Panc1 (cell line): ENCODE data around the gene KNDC1. TPM values are rescaled to one million over a fixed set of nuclear protein-coding genes. Genes with fewer than 3 reads are reported as not detected.

Source experiments
- ATAC-seq: fragments of 200-7000 bp; cut with Tn5 transposase; 2 replicates; pipeline ENCODE4 v1.9.1; 2020; ENCODE audit warnings: mild to moderate bottlenecking, moderate library complexity
- BruUV-seq: library from RNA; stranded (reverse); fragments of 400-500 nt; replicated peaks from 2 replicates; lab custom pipeline; 2021; lab: Mats Ljungman, UMichigan
- CTCF ChIA-PET: fragments of 300-600 bp; sonication (Branson Sonifier 250); formaldehyde crosslinking; loops from one replicate; lab custom pipeline; 2022; ENCODE audit warnings: antibody characterized with exemption; lab: Charles Lee
- POLR2A ChIA-PET: fragments of 300-600 bp; sonication (Branson Sonifier 250); formaldehyde crosslinking; loops from one replicate; lab custom pipeline; 2022; ENCODE audit warnings: antibody characterized with exemption; lab: Charles Lee
- DNase-seq: peaks from one replicate; pipeline ENCODE4 v3.0.0-alpha.2; 2010; ENCODE audit warnings: low read depth, low spot score
- H3K27ac ChIP-seq: 2 replicates; pipeline ENCODE4 v1.5.1; 2011; ENCODE audit warnings: mild to moderate bottlenecking, low read length, inconsistent platforms
- H3K27me3 ChIP-seq: fragments of 200-500 bp; sonication (Bioruptor generic); 2 replicates; pipeline ENCODE4 v1.6.0; 2014; ENCODE audit warnings: low read length, inconsistent platforms; ENCODE audit not compliant: control insufficient read depth, insufficient read depth
- H3K36me3 ChIP-seq: fragments of 200-500 bp; sonication (Bioruptor generic); 2 replicates; pipeline ENCODE4 v1.5.1; 2014; ENCODE audit warnings: inconsistent platforms, mild to moderate bottlenecking, low read length, moderate library complexity; ENCODE audit not compliant: control insufficient read depth, insufficient read depth
- H3K4me1 ChIP-seq: 2 replicates; pipeline ENCODE4 v1.5.1; 2011; ENCODE audit warnings: inconsistent platforms, mild to moderate bottlenecking, low read length, moderate library complexity; ENCODE audit not compliant: control insufficient read depth, insufficient read depth
- H3K4me3 ChIP-seq, 2 experiments: 2 replicates each; pipeline ENCODE4 v1.5.1; 2011 to 2012; ENCODE audit warnings: low read depth in 2 of 2, low read length in 2 of 2, mild to moderate bottlenecking in 2 of 2, inconsistent platforms in 1 of 2, moderate library complexity in 1 of 2
- H3K9me3 ChIP-seq: fragments of 200-500 bp; sonication (Bioruptor generic); 2 replicates; pipeline ENCODE4 v1.5.1; 2014; ENCODE audit warnings: low read depth, mild to moderate bottlenecking, inconsistent platforms, low read length, moderate library complexity; ENCODE audit not compliant: control insufficient read depth, insufficient read depth
- POLR2AphosphoS5 ChIP-seq: IDR thresholded peaks from 2 replicates; pipeline ENCODE4 v1.6.1; 2012; ENCODE audit warnings: mild to moderate bottlenecking, low read depth, low read length, moderate library complexity
- SIN3A ChIP-seq: IDR thresholded peaks from 2 replicates; pipeline ENCODE4 v1.6.1; 2012; ENCODE audit warnings: low read depth, mild to moderate bottlenecking, low read length, moderate library complexity, borderline replicate concordance; ENCODE audit not compliant: insufficient read depth
- TCF7L2 ChIP-seq: IDR thresholded peaks from 2 replicates; pipeline ENCODE4 v1.6.1; 2011; ENCODE audit warnings: mild to moderate bottlenecking, low read depth, low read length, inconsistent platforms
- in situ Hi-C: cut with HindIII; loops from 2 replicates; pipeline ENCODE4 v1.10.0; 2016; ENCODE audit warnings: low sequenced_read_pairs, low pct_unique_long_range_greater_than_20kb
- intact Hi-C: fragments of 100-400 bp; cut with micrococcal nuclease; formaldehyde crosslinking; loops from one replicate; pipeline ENCODE4 v1.10.0; 2022; ENCODE audit not compliant: unreplicated experiment
- total RNA-seq: library from RNA; stranded (reverse); gene quantifications from one replicate; pipeline ENCODE4 v1.2.1, GENCODE V29; 2021; ENCODE audit not compliant: unreplicated experiment
- TF ChIP-seq, protein P1 (sequence below): fragments of 450-650 bp; IDR thresholded peaks from 2 replicates; pipeline ENCODE4 v1.5.1; 2017; ENCODE audit warnings: mild to moderate bottlenecking
- TF ChIP-seq, protein P2 (sequence below), 2 experiments: IDR thresholded peaks; 2 replicates each; pipeline ENCODE4 v1.6.1; 2011 to 2012; ENCODE audit warnings: low read depth in 2 of 2, control low read depth in 1 of 2, low read length in 1 of 2, mild to moderate bottlenecking in 1 of 2, moderate library complexity in 1 of 2; ENCODE audit not compliant: insufficient read depth in 1 of 2

The KNDC1 gene
- total RNA-seq, 1 experiment from 2014 or later = 2.6 TPM

DNA sequence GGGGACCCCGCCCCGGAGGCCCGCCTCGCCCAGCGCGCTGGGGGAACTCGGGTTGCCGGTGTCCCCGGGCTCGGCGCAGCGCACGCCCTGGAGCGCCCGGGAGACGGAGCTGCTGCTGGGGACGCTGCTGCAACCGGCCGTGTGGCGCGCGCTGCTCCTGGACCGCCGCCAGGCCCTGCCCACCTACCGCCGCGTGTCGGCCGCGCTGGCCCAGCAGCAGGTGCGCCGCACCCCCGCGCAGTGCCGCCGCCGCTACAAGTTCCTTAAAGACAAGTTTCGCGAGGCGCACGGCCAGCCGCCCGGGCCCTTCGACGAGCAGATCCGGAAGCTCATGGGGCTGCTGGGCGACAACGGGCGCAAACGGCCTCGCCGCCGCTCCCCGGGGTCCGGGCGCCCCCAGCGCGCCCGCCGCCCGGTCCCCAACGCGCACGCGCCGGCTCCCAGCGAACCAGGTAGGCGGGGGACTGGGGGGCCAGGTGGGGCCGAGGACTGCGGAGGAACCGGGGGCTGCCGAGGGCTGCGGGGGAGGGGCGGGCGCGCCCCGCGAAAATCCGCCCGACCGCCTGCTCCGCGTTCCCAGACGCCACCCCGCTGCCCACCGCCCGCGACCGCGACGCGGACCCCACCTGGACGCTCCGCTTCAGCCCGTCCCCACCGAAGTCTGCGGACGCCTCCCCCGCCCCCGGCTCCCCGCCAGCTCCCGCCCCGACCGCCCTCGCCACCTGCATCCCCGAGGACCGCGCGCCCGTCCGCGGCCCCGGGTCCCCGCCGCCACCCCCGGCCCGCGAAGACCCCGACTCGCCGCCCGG lies 70.6 kb downstream of the KNDC1 start:
- Histone ChIP-seq H3K36me3 (no peaks in the 10 kb centered on the region), H3K9me3 (no peaks in the 10 kb centered on the region), H3K27ac (no peak overlapping the region), H3K4me3 (no peak overlapping the region), H3K27me3 (peaks cover 3% of the 10 kb centered on the region; the same call in 1 of the 2 replicates), H3K4me1 (no peaks in the 10 kb centered on the region)
- TF ChIP-seq, protein P1, sequence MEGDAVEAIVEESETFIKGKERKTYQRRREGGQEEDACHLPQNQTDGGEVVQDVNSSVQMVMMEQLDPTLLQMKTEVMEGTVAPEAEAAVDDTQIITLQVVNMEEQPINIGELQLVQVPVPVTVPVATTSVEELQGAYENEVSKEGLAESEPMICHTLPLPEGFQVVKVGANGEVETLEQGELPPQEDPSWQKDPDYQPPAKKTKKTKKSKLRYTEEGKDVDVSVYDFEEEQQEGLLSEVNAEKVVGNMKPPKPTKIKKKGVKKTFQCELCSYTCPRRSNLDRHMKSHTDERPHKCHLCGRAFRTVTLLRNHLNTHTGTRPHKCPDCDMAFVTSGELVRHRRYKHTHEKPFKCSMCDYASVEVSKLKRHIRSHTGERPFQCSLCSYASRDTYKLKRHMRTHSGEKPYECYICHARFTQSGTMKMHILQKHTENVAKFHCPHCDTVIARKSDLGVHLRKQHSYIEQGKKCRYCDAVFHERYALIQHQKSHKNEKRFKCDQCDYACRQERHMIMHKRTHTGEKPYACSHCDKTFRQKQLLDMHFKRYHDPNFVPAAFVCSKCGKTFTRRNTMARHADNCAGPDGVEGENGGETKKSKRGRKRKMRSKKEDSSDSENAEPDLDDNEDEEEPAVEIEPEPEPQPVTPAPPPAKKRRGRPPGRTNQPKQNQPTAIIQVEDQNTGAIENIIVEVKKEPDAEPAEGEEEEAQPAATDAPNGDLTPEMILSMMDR = no peak
- TF ChIP-seq SIN3A (no peak), POLR2AphosphoS5 (no peak)
- TF ChIP-seq, protein P2, sequence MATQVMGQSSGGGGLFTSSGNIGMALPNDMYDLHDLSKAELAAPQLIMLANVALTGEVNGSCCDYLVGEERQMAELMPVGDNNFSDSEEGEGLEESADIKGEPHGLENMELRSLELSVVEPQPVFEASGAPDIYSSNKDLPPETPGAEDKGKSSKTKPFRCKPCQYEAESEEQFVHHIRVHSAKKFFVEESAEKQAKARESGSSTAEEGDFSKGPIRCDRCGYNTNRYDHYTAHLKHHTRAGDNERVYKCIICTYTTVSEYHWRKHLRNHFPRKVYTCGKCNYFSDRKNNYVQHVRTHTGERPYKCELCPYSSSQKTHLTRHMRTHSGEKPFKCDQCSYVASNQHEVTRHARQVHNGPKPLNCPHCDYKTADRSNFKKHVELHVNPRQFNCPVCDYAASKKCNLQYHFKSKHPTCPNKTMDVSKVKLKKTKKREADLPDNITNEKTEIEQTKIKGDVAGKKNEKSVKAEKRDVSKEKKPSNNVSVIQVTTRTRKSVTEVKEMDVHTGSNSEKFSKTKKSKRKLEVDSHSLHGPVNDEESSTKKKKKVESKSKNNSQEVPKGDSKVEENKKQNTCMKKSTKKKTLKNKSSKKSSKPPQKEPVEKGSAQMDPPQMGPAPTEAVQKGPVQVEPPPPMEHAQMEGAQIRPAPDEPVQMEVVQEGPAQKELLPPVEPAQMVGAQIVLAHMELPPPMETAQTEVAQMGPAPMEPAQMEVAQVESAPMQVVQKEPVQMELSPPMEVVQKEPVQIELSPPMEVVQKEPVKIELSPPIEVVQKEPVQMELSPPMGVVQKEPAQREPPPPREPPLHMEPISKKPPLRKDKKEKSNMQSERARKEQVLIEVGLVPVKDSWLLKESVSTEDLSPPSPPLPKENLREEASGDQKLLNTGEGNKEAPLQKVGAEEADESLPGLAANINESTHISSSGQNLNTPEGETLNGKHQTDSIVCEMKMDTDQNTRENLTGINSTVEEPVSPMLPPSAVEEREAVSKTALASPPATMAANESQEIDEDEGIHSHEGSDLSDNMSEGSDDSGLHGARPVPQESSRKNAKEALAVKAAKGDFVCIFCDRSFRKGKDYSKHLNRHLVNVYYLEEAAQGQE (IDR thresholded peaks at IDR 0.05; ENCODE audit: insufficient read depth in 1 of 2, low read depth in 2 of 2, low read length in 1 of 2) = no peak
- ChIA-PET CTCF (no interaction called here), POLR2A (no interaction called here)
- ATAC-seq = peak; percentile 53
- BruUV-seq = no TSS peak
- intact Hi-C loops = no loop called here
- no peak for DNase-seq
- in situ Hi-C loops = no loop called here

DNA sequence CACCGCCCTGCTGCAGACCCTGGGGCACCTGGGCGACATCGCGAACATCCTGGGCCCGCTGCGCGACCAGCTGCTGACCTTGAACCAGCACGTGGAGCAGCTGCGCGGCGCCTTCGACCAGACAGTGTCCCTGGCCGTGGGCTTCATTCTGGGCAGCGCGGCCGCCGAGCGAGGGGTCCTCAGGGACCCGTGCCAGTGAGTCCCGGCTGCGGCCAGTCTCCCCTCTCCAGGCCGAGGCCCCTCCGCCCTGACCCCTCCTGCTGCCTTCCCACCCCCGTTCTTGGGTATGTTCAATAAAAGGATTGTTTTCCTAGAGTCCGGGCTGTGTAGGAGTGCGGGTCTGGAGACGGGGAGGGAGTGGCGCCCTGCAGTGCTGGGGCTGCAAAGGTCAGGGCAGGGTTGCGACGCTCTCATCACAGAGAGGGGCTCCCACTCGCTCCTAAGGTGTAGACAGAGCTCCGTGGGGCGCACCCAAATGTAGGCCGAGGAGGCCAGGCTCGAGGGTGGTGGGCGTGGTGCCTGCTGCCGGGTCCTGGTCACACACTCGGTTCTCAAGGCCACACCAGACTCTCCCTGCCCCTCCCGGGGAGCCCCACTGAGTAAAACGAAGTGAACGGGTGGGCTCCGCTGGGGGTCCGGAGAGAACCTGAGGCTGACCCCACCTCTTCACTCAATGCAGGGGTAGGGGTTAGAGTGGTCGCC lies 71.4 kb downstream of the KNDC1 start:
- H3K4me3 ChIP-seq = no peak overlapping the region
- BruUV-seq = no TSS peak
- ATAC-seq (no peak), DNase-seq (no peak)
- in situ Hi-C loops (no loop called here), intact Hi-C loops (no loop called here)
- no peaks in the 10 kb centered on the region for H3K9me3 ChIP-seq
- H3K4me1 ChIP-seq = no peaks in the 10 kb centered on the region
- H3K27ac ChIP-seq = no peak overlapping the region
- TF ChIP-seq SIN3A (no peak), TCF7L2 (no peak)
- TF ChIP-seq, protein P2 (IDR thresholded peaks at IDR 0.05; ENCODE audit: insufficient read depth in 1 of 2, low read depth in 2 of 2, low read length in 1 of 2) = no peak
- TF ChIP-seq, protein P1 = no peak
- peaks cover 3% of the 10 kb centered on the region; the same call in 1 of the 2 replicates for H3K27me3 ChIP-seq
- ChIA-PET POLR2A (no interaction called here), CTCF (no interaction called here)
- H3K36me3 ChIP-seq = no peaks in the 10 kb centered on the region
